CD14-positive monocyte (primary cell): ENCODE data around the gene CACNB2. TPM values are rescaled to one million over a fixed set of nuclear protein-coding genes. Genes with fewer than 3 reads are reported as not detected.

Experiments used
- DNase-seq, 3 donors: peaks; one replicate each; pipeline ENCODE4 v3.0.0-alpha.2; 2011 to 2022
- H2AFZ ChIP-seq: 2 replicates; pipeline ENCODE4 v1.6.0; 2012; ENCODE audit warnings: mild to moderate bottlenecking, low read depth, low read length, inconsistent platforms; ENCODE audit not compliant: insufficient read depth, poor library complexity, severe bottlenecking
- H3K27ac ChIP-seq, 2 donors: 1 replicate in 1 of 2; 2 replicates in 1 of 2; pipeline ENCODE4 v1.5.1; 2012 to 2013; ENCODE audit warnings: low read length in 2 of 2, control low read depth in 1 of 2, inconsistent platforms in 1 of 2, low read depth in 1 of 2, mild to moderate bottlenecking in 1 of 2
- H3K27me3 ChIP-seq, 2 donors: one replicate each; pipeline versions ENCODE4 v1.6.0 to v1.6.1; 2011 to 2013; ENCODE audit warnings: low read length in 2 of 2; ENCODE audit not compliant: control insufficient read depth in 2 of 2, insufficient read depth in 2 of 2
- H3K36me3 ChIP-seq, 2 donors: replicated peaks in 1 of 2; 1 replicate in 1 of 2; 2 replicates in 1 of 2; pipeline versions ENCODE4 v1.5.1 to v1.6.1; 2012 to 2013; ENCODE audit warnings: low read length in 2 of 2, control low read depth in 1 of 2, inconsistent platforms in 1 of 2, mild to moderate bottlenecking in 1 of 2; ENCODE audit not compliant: insufficient read depth in 2 of 2, control insufficient read depth in 1 of 2
- H3K4me1 ChIP-seq, 2 donors: 1 replicate in 1 of 2; 2 replicates in 1 of 2; pipeline versions ENCODE4 v1.5.1 to v1.6.1; 2012 to 2013; ENCODE audit warnings: low read length in 2 of 2, control low read depth in 1 of 2, inconsistent platforms in 1 of 2, mild to moderate bottlenecking in 1 of 2, moderate library complexity in 1 of 2; ENCODE audit not compliant: insufficient read depth in 2 of 2, control insufficient read depth in 1 of 2
- H3K4me2 ChIP-seq: replicated peaks from 2 replicates; pipeline ENCODE3; 2012; ENCODE audit warnings: low read length, moderate library complexity, mild to moderate bottlenecking; ENCODE audit not compliant: poor library complexity, severe bottlenecking; ENCODE audit errors: extremely low read depth
- H3K4me3 ChIP-seq, 3 experiments: fragments of 200-600 bp in 1 of 3; sonication (generic) in 1 of 3; replicated peaks in 1 of 3; 1 replicate in 2 of 3; 2 replicates in 1 of 3; pipeline ENCODE4 v1.5.1; 2011 to 2013; ENCODE audit warnings: low read length in 3 of 3, mild to moderate bottlenecking in 3 of 3, control low read depth in 2 of 3, low read depth in 2 of 3, inconsistent platforms in 1 of 3, moderate library complexity in 1 of 3
- H3K79me2 ChIP-seq: 2 replicates; pipeline ENCODE4 v1.6.0; 2012; ENCODE audit warnings: mild to moderate bottlenecking, control low read depth, inconsistent platforms, low read length, moderate library complexity; ENCODE audit not compliant: insufficient read depth
- H3K9ac ChIP-seq: 2 replicates; pipeline ENCODE4 v1.6.0; 2017; ENCODE audit warnings: low read length, mild to moderate bottlenecking; ENCODE audit not compliant: insufficient read depth, poor library complexity, severe bottlenecking
- H3K9me3 ChIP-seq, 2 donors: replicated peaks in 1 of 2; 1 replicate in 1 of 2; 2 replicates in 1 of 2; pipeline versions ENCODE4 v1.5.1 to v1.6.1; 2012 to 2013; ENCODE audit warnings: low read length in 2 of 2, control low read depth in 1 of 2; ENCODE audit not compliant: control insufficient read depth in 1 of 2, insufficient read depth in 1 of 2
- H4K20me1 ChIP-seq: 2 replicates; pipeline ENCODE4 v1.6.0; 2012; ENCODE audit warnings: mild to moderate bottlenecking, low read length, control low read depth, moderate library complexity; ENCODE audit not compliant: insufficient read depth
- H3K27ac Mint-ChIP-seq, 7 donors: one replicate each; pipeline ENCODE4 v1.8.0; 2020; ENCODE audit warnings: mild to moderate bottlenecking in 7 of 7, mixed read lengths in 7 of 7, moderate library complexity in 6 of 7, inconsistent platforms in 2 of 7
- H3K27me3 Mint-ChIP-seq, 3 donors: one replicate each; pipeline ENCODE4 v1.8.0; 2021 to 2022; ENCODE audit warnings: low read depth in 3 of 3, mild to moderate bottlenecking in 3 of 3, mixed read lengths in 3 of 3, moderate library complexity in 3 of 3, inconsistent platforms in 1 of 3
- H3K36me3 Mint-ChIP-seq, 2 donors: one replicate each; pipeline ENCODE4 v1.8.0; 2020; ENCODE audit warnings: mixed read lengths in 2 of 2, inconsistent platforms in 1 of 2, mild to moderate bottlenecking in 1 of 2
- H3K4me1 Mint-ChIP-seq: one replicate; pipeline ENCODE4 v1.8.0; 2020; ENCODE audit warnings: mild to moderate bottlenecking, mixed read lengths
- H3K4me3 Mint-ChIP-seq, 2 donors: one replicate each; pipeline ENCODE4 v1.8.0; 2020; ENCODE audit warnings: mild to moderate bottlenecking in 2 of 2, mixed read lengths in 2 of 2, moderate library complexity in 1 of 2
- H3K9me3 Mint-ChIP-seq, 7 donors: one replicate each; pipeline ENCODE4 v1.8.0; 2020 to 2022; ENCODE audit warnings: mixed read lengths in 7 of 7, mild to moderate bottlenecking in 6 of 7, moderate library complexity in 6 of 7, inconsistent platforms in 2 of 7
- WGBS: methylation state at CpG from one replicate; pipeline ENCODE4 v1.1.5; 2013; ENCODE audit warnings: missing lambda C conversion rate; ENCODE audit not compliant: insufficient coverage; 5-methylcytosine and 5-hydroxymethylcytosine counted together
- intact Hi-C, 2 donors: fragments of 100-400 bp; cut with micrococcal nuclease; formaldehyde crosslinking; loops; one replicate each; pipeline versions ENCODE4 v1.15.0 to v1.15.1; 2023
- polyA plus RNA-seq, 3 donors: library from polyadenylated mRNA; depleted of rRNA in 1 of 3; unstranded in 2 of 3; stranded (reverse) in 1 of 3; fragments of 300-500 nt in 2 of 3; fragments of >200 nt in 1 of 3; fragmentation: Illumina TruSeq in 2 of 3; gene quantifications; 1 replicate in 2 of 3; 2 replicates in 1 of 3; pipeline ENCODE4 v1.2.3, GENCODE V29; 2012 to 2021
- TF ChIP-seq, protein P1 (sequence below): fragments of 200-600 bp; IDR thresholded peaks from one replicate; pipeline ENCODE4 v1.8.0; 2022; ENCODE audit warnings: antibody characterized with exemption, mild to moderate bottlenecking

The CACNB2 gene
- polyA plus RNA-seq, 3 donors: 0.05 TPM; not detected in 2

DNA sequence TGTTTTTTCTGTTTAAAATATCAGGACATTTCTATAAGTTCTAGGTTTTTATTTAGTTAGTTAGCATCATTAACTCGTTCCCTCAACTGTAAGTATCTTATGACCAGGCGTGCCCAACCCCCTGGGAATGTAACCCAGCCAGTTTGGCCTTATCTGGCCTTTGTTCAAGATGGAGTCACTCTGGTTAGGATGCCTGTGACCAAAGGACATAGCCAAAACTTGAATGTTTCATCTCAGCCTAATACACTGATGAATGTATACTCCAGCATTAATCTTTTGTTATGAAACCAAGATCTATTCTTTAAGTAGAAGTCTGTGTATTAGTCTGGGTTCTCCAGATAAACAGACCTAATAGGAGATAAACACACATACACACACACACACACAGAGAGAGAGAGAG is 279.7 kb downstream of the CACNB2 start:
- Mint-ChIP-seq H3K9me3 (peaks cover 0 to 16% (median 4%) of the 10 kb centered on the region in 7 donors), H3K36me3 (peaks cover 0 to 4% of the 10 kb centered on the region in 2 donors), H3K4me1 (peaks cover 18% of the 10 kb centered on the region), H3K27me3 (no peaks in the 10 kb centered on the region), H3K4me3 (no peak overlapping the region), H3K27ac (no peak overlapping the region)
- Histone ChIP-seq H4K20me1 (no peaks in the 10 kb centered on the region), H3K4me3 (no peak overlapping the region), H3K9ac (no peak overlapping the region), H3K9me3 (no peaks in the 10 kb centered on the region), H3K27ac (no peak overlapping the region), H3K4me1 (peaks cover 10% of the 10 kb centered on the region in 2 donors), H2AFZ (no peak overlapping the region), H3K36me3 (no peaks in the 10 kb centered on the region), H3K27me3 (no peaks in the 10 kb centered on the region), H3K79me2 (no peaks in the 10 kb centered on the region), H3K4me2 (no peak overlapping the region)
- TF ChIP-seq, protein P1, sequence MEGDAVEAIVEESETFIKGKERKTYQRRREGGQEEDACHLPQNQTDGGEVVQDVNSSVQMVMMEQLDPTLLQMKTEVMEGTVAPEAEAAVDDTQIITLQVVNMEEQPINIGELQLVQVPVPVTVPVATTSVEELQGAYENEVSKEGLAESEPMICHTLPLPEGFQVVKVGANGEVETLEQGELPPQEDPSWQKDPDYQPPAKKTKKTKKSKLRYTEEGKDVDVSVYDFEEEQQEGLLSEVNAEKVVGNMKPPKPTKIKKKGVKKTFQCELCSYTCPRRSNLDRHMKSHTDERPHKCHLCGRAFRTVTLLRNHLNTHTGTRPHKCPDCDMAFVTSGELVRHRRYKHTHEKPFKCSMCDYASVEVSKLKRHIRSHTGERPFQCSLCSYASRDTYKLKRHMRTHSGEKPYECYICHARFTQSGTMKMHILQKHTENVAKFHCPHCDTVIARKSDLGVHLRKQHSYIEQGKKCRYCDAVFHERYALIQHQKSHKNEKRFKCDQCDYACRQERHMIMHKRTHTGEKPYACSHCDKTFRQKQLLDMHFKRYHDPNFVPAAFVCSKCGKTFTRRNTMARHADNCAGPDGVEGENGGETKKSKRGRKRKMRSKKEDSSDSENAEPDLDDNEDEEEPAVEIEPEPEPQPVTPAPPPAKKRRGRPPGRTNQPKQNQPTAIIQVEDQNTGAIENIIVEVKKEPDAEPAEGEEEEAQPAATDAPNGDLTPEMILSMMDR: no peak
- 100% methylated on average over 1 of the region's 2 CpGs for WGBS
- no peak for DNase-seq
- intact Hi-C loops: no loop called here

- peaks cover 0 to 4% of the 10 kb centered on the region in 2 donors for H3K36me3 Mint-ChIP-seq
- H3K4me3 ChIP-seq: no peak overlapping the region
- WGBS: 93% methylated on average over 4 of the region's 7 CpGs
- H3K27ac Mint-ChIP-seq: peak overlapping the region in 1 of 7 donors; percentile 7
- TF ChIP-seq, protein P1: no peak
- H3K4me1 ChIP-seq: peaks cover 10% of the 10 kb centered on the region in 2 donors
- no peak overlapping the region for H3K9ac ChIP-seq
- no peaks in the 10 kb centered on the region for H4K20me1 ChIP-seq
- H3K27me3 ChIP-seq: no peaks in the 10 kb centered on the region
- no peak for DNase-seq
- no peak overlapping the region for H3K4me2 ChIP-seq
- peaks cover 0 to 3% (median 0%) of the 10 kb centered on the region in 3 donors for H3K27me3 Mint-ChIP-seq
- no peak overlapping the region for H3K4me3 Mint-ChIP-seq
- H3K36me3 ChIP-seq: no peaks in the 10 kb centered on the region
- no peaks in the 10 kb centered on the region for H3K9me3 ChIP-seq
- no peak overlapping the region for H2AFZ ChIP-seq
- no peaks in the 10 kb centered on the region for H3K79me2 ChIP-seq
- intact Hi-C loops: no loop called here
- H3K4me1 Mint-ChIP-seq: peaks cover 18% of the 10 kb centered on the region
- peaks cover 0 to 13% (median 4%) of the 10 kb centered on the region in 7 donors for H3K9me3 Mint-ChIP-seq
- no peak overlapping the region for H3K27ac ChIP-seq
Observed at GRCh38 chr10:18421726-18422293, 281.6 kb downstream of the CACNB2 start.
